ENCODE measurements around the gene HOXB2.

HOXB2 gene

DNA sequence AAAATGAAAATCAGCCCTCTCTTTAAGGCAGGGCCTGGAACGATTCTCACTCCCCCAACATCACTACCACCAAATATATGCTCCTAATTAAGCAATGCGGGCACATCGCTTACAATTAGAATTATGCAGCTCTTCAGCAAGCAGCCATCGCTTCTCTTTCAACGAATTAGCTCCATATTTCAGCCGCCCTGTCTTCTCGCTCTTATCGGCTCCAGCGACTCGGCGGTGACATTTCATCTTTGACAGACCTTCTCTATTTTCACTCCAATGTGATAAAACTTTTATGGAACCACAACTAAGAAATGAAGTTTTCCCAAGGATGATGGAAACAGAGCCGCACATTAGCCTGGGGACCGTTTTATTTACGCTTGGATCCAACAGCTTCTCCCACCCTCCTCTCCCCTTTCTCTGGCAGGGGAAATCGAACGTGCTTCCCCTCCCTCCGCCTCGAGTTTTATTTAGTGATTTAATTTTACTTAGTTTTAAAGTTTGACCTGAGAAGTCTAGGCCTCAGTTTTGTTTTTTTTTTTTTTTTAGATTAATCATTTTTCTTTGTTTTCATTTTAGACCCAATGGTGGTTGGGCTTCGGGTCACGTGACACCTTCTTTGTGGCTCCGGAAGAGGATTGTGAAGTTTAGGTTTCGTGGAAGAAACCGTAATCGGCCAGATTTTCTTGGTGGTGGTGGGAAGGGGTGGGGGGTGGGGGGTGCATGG lies 3.1 kb upstream of the HOXB2 start:
- DNase-seq (no peak), ATAC-seq (ENCODE audit: insufficient read depth, low read depth) (no peak)
- Histone ChIP-seq H3K4me1 (ENCODE audit: insufficient read depth, low read length) (no peaks in the 10 kb centered on the region), H2AFZ (ENCODE audit: low read depth, low read length) (no peak overlapping the region), H3K4me3 (ENCODE audit: low read depth in 1 of 2, low read length in 2 of 2) (no peak overlapping the region), H3K4me2 (ENCODE audit: insufficient read depth, low read length) (no peak overlapping the region), H3K27me3 (ENCODE audit: insufficient read depth, low read length, poor library complexity) (peaks cover 33% of the 10 kb centered on the region), H3K27ac (ENCODE audit: low read length) (no peak overlapping the region), H3K9me3 (ENCODE audit: insufficient read depth, low read length, severe bottlenecking) (no peaks in the 10 kb centered on the region), H3K36me3 (ENCODE audit: insufficient read depth, low read length) (no peaks in the 10 kb centered on the region), H3K79me2 (ENCODE audit: insufficient read depth, low read length) (no peaks in the 10 kb centered on the region), H3K9ac (ENCODE audit: low read depth, low read length) (no peak overlapping the region), H4K20me1 (ENCODE audit: insufficient read depth, low read length) (no peaks in the 10 kb centered on the region)
- TF ChIP-seq, protein P1, sequence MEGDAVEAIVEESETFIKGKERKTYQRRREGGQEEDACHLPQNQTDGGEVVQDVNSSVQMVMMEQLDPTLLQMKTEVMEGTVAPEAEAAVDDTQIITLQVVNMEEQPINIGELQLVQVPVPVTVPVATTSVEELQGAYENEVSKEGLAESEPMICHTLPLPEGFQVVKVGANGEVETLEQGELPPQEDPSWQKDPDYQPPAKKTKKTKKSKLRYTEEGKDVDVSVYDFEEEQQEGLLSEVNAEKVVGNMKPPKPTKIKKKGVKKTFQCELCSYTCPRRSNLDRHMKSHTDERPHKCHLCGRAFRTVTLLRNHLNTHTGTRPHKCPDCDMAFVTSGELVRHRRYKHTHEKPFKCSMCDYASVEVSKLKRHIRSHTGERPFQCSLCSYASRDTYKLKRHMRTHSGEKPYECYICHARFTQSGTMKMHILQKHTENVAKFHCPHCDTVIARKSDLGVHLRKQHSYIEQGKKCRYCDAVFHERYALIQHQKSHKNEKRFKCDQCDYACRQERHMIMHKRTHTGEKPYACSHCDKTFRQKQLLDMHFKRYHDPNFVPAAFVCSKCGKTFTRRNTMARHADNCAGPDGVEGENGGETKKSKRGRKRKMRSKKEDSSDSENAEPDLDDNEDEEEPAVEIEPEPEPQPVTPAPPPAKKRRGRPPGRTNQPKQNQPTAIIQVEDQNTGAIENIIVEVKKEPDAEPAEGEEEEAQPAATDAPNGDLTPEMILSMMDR (IDR thresholded peaks at IDR 0.05; ENCODE audit: borderline replicate concordance, extremely low read depth, low read length, poor library complexity, severe bottlenecking) = no peak
- no peak for TF ChIP-seq EZH2 (IDR thresholded peaks at IDR 0.05; ENCODE audit: borderline replicate concordance, low read depth, low read length, severe bottlenecking)

DNA sequence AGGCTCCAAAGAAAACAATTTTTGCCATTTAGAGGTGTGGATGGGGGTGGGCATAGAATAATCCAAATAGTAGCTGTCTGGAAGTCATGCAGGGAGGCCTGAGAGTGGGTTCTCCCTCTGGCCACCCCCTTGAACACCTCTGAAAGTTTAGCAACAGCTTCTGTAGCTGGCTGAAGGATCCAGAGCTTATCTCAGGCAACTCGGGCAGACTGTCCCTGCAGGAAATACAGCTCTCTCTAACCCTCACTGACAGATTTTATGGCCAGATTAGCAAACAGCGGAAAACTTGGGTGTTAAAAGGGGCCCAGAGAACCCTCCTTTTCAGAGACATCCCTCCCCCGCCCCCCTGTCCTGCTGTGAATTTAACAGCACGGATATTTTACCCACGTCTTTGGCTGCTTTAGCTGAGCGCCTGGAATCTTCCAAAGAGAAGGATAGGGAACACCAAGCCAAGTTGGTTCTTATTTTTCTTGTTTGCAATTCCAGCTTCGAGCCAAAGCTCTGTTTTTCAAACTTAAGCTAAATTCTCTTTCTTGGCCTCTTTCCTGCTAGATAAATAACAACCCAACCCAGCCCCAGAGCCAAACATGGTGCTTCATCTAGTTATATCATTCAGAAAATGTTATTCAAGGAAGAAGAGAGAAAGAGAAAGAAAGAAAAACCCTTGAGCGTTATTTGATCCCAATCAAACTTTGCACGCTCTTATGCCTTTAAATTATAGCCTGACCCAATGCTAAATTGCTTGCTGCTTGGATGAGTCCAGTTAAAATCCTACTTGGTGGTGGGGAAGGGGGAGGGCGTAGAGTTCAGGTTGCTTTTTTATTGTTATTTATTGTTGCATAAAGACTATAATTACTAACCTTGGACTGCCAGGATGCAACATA lies 2.3 kb upstream of the HOXB2 start:
- no peak overlapping the region for H2AFZ ChIP-seq (ENCODE audit: low read depth, low read length)
- TF ChIP-seq, protein P1 (IDR thresholded peaks at IDR 0.05; ENCODE audit: borderline replicate concordance, extremely low read depth, low read length, poor library complexity, severe bottlenecking) = no peak
- TF ChIP-seq EZH2 (IDR thresholded peaks at IDR 0.05; ENCODE audit: borderline replicate concordance, low read depth, low read length, severe bottlenecking) = no peak
- no peaks in the 10 kb centered on the region for H3K4me1 ChIP-seq (ENCODE audit: insufficient read depth, low read length)
- no peaks in the 10 kb centered on the region for H3K79me2 ChIP-seq (ENCODE audit: insufficient read depth, low read length)
- H3K4me3 ChIP-seq (ENCODE audit: low read depth in 1 of 2, low read length in 2 of 2) = no peak overlapping the region
- DNase-seq (no peak), ATAC-seq (ENCODE audit: insufficient read depth, low read depth) (no peak)
- no peaks in the 10 kb centered on the region for H3K9me3 ChIP-seq (ENCODE audit: insufficient read depth, low read length, severe bottlenecking)
- no peaks in the 10 kb centered on the region for H4K20me1 ChIP-seq (ENCODE audit: insufficient read depth, low read length)
- H3K27me3 ChIP-seq (ENCODE audit: insufficient read depth, low read length, poor library complexity) = peaks cover 33% of the 10 kb centered on the region
- no peak overlapping the region for H3K27ac ChIP-seq (ENCODE audit: low read length)
- no peak overlapping the region for H3K9ac ChIP-seq (ENCODE audit: low read depth, low read length)
- no peak overlapping the region for H3K4me2 ChIP-seq (ENCODE audit: insufficient read depth, low read length)
- H3K36me3 ChIP-seq (ENCODE audit: insufficient read depth, low read length) = no peaks in the 10 kb centered on the region

DNA sequence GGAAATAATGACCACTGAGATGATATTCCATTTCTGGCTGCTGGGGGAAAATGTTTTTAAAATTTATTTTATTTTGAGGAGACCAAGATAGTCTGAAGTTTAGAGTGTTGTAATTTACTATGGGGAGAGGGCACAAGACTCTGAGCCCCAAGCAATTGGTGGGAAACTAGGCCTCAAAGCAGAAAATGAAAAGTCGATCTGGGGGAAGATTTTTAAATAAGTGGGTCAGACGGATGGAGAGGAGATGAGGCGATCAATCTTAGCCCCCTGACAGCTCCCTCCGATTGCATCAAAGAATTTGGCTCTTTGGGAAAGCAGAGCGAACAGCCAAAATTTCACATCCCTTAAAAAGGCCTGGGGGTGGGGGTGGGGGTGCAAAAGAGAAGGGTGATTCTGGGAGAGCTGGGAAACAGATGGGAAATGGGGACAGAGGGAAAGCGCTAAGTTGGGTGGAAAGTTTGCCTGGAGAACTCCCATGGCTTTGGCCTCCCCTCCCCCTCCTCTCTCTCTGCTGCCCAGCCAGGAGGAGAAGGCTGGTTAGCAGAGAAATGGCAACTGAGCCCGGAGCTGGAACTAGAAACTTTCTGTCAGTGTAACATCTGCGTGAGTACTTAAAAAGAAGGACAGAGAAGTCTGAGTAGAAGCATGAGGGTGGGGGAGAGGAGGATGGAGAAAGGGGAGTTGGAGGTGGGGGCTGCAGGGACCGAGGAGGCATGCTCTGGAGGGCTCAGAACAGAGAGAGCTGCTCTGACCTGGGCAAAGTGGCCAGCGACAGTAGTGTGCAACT lies 1.4 kb upstream of the HOXB2 start:
- Histone ChIP-seq H3K27me3 (ENCODE audit: insufficient read depth, low read length, poor library complexity) (peaks cover 33% of the 10 kb centered on the region), H3K9ac (ENCODE audit: low read depth, low read length) (no peak overlapping the region), H3K36me3 (ENCODE audit: insufficient read depth, low read length) (no peaks in the 10 kb centered on the region), H3K9me3 (ENCODE audit: insufficient read depth, low read length, severe bottlenecking) (no peaks in the 10 kb centered on the region), H3K4me1 (ENCODE audit: insufficient read depth, low read length) (no peaks in the 10 kb centered on the region), H2AFZ (ENCODE audit: low read depth, low read length) (no peak overlapping the region), H3K79me2 (ENCODE audit: insufficient read depth, low read length) (no peaks in the 10 kb centered on the region), H3K4me2 (ENCODE audit: insufficient read depth, low read length) (no peak overlapping the region), H4K20me1 (ENCODE audit: insufficient read depth, low read length) (no peaks in the 10 kb centered on the region), H3K4me3 (ENCODE audit: low read depth in 1 of 2, low read length in 2 of 2) (no peak overlapping the region), H3K27ac (ENCODE audit: low read length) (no peak overlapping the region)
- DNase-seq (no peak), ATAC-seq (ENCODE audit: insufficient read depth, low read depth) (no peak)
- no peak for TF ChIP-seq EZH2 (IDR thresholded peaks at IDR 0.05; ENCODE audit: borderline replicate concordance, low read depth, low read length, severe bottlenecking)
- TF ChIP-seq, protein P1 (IDR thresholded peaks at IDR 0.05; ENCODE audit: borderline replicate concordance, extremely low read depth, low read length, poor library complexity, severe bottlenecking) = no peak

Data from DND-41 (cell line).